Left lung (tissue), 10 donors: ENCODE measurements around the gene PUDP. TPM values are rescaled to one million over a fixed set of nuclear protein-coding genes. Genes with fewer than 3 reads are reported as not detected.
A peak's percentile ranks its signal among the peaks of the same experiment; 100 is the strongest.

Experiments
- ATAC-seq: fragments of 200-7000 bp; cut with Tn5 transposase; one replicate; pipeline ENCODE4 v1.9.1; 2020; ENCODE audit warnings: moderate library complexity
- DNase-seq, 4 donors: peaks; one replicate each; pipeline ENCODE4 v3.0.0-alpha.2; 2013 to 2020
- H3K27ac ChIP-seq, 2 donors: fragments of 200-600 bp; sonication (generic) in 1 of 2; one replicate each; pipeline versions ENCODE4 v1.5.0 to v1.8.0; 2020 to 2021
- H3K27me3 ChIP-seq, 2 donors: fragments of 200-600 bp; sonication (generic) in 1 of 2; one replicate each; pipeline versions ENCODE4 v1.5.0 to v1.8.0; 2020 to 2021
- H3K36me3 ChIP-seq, 2 donors: fragments of 200-600 bp; sonication (generic) in 1 of 2; one replicate each; pipeline versions ENCODE4 v1.5.0 to v1.8.0; 2020 to 2021
- H3K4me1 ChIP-seq, 2 donors: fragments of 200-600 bp; one replicate each; pipeline ENCODE4 v1.8.0; 2021
- H3K4me3 ChIP-seq, 2 donors: fragments of 200-600 bp; sonication (generic) in 1 of 2; one replicate each; pipeline versions ENCODE4 v1.5.0 to v1.8.0; 2020 to 2021; ENCODE audit warnings: mild to moderate bottlenecking in 1 of 2
- H3K9me3 ChIP-seq, 2 donors: fragments of 200-600 bp; sonication (generic) in 1 of 2; one replicate each; pipeline versions ENCODE4 v1.5.0 to v1.8.0; 2020 to 2021
- CTCF ChIP-seq, 2 donors: fragments of 200-600 bp; sonication (generic) in 1 of 2; IDR thresholded peaks; one replicate each; pipeline versions ENCODE4 v1.5.0 to v1.8.0; 2021; ENCODE audit warnings: antibody characterized with exemption in 2 of 2
- intact Hi-C, 2 donors: fragments of 100-400 bp; cut with DNase I; formaldehyde crosslinking; loops; one replicate each; pipeline versions ENCODE4 v1.11.2 to v1.14.2; 2022
- polyA plus RNA-seq, 6 donors: library from polyadenylated mRNA; unstranded; fragments of 120-200 nt; gene quantifications; one replicate each; pipeline ENCODE4 v1.2.1, GENCODE V29; 2013; ENCODE audit not compliant: insufficient read length in 6 of 6
- total RNA-seq, 2 donors: library from RNA; stranded (reverse); fragmentation: NEBNext Ultra II Directional; extraction: Animal tissue kit (Norgen Biotek cat#: 25700); gene quantifications; one replicate each; pipeline ENCODE4 v1.2.1, GENCODE V29; 2021
- donor health status: DM: no; HTN: yes; CAD: no.
- donor health status: DM: no; HTN: no; CAD: no.

Gene PUDP
- total and polyA plus RNA-seq, 8 donors = 9.8 to 26.1 (median 14.1) TPM

- no peaks in the 10 kb centered on the region for H3K36me3 ChIP-seq
- peaks cover 7 to 18% of the 10 kb centered on the region in 2 donors for H3K4me1 ChIP-seq
- H3K27ac ChIP-seq = no peak overlapping the region
- intact Hi-C loops = no loop called here
- no peak overlapping the region for H3K4me3 ChIP-seq
- ATAC-seq = no peak
- no peaks in the 10 kb centered on the region for H3K9me3 ChIP-seq
- no peak for TF ChIP-seq CTCF (IDR thresholded peaks at IDR 0.05)
- DNase-seq = no peak
- H3K27me3 ChIP-seq = no peaks in the 10 kb centered on the region
These were observed 1.5 kb upstream of the PUDP start for GRCh38 chrX:7149411-7149810.

- peaks cover 7 to 18% of the 10 kb centered on the region in 2 donors for H3K4me1 ChIP-seq
- peak; percentile 43 for ATAC-seq
- no peaks in the 10 kb centered on the region for H3K9me3 ChIP-seq
- H3K4me3 ChIP-seq = peak within 1 kb of the TSS; percentile 65 to 96
- no peak for TF ChIP-seq CTCF (IDR thresholded peaks at IDR 0.05)
- peak within 1 kb of the TSS; percentile 87 to 91 for H3K27ac ChIP-seq
- H3K27me3 ChIP-seq = no peaks in the 10 kb centered on the region
- no peaks in the 10 kb centered on the region for H3K36me3 ChIP-seq
- DNase-seq = peak in 3 of 4 donors; percentile 40 to 83 (median 51)
- intact Hi-C loops = no loop called here
These were observed 458 bp downstream of the PUDP start, which contains the start of gene STS for GRCh38 chrX:7147413-7147977. Gene STS, plus strand, starts transcription at chrX:7147712. Its CDS starts 105,488 bp downstream, at chrX:7253200.

- Histone ChIP-seq H3K27me3 (no peaks in the 10 kb centered on the region), H3K4me1 (peaks cover 7 to 18% of the 10 kb centered on the region in 2 donors), H3K36me3 (no peaks in the 10 kb centered on the region), H3K4me3 (peak overlapping the region; percentile 65 to 96), H3K9me3 (no peaks in the 10 kb centered on the region), H3K27ac (peak overlapping the region; percentile 87 to 91)
- DNase-seq (peak in 1 of 4 donors; percentile 39), ATAC-seq (peak; percentile 22)
- intact Hi-C loops = no loop called here
- TF ChIP-seq CTCF (IDR thresholded peaks at IDR 0.05) = no peak
These were observed 1.1 kb downstream of the PUDP start for GRCh38 chrX:7146703-7147412.

GRCh38 chrX:7146020-7146702 is 1.8 kb downstream of the PUDP start:
- intact Hi-C loops = no loop called here
- no peaks in the 10 kb centered on the region for H3K9me3 ChIP-seq
- no peak overlapping the region for H3K4me3 ChIP-seq
- DNase-seq = no peak
- H3K4me1 ChIP-seq = peaks cover 7 to 18% of the 10 kb centered on the region in 2 donors
- no peak for TF ChIP-seq CTCF (IDR thresholded peaks at IDR 0.05)
- ATAC-seq = no peak
- H3K36me3 ChIP-seq = no peaks in the 10 kb centered on the region
- H3K27ac ChIP-seq = peak overlapping the region; percentile 7 to 53
- H3K27me3 ChIP-seq = no peaks in the 10 kb centered on the region

- DNase-seq = no peak
- Histone ChIP-seq H3K4me1 (peaks cover 7 to 18% of the 10 kb centered on the region in 2 donors), H3K27ac (peak overlapping the region; percentile 7 to 53), H3K27me3 (no peaks in the 10 kb centered on the region), H3K9me3 (no peaks in the 10 kb centered on the region), H3K4me3 (no peak overlapping the region), H3K36me3 (no peaks in the 10 kb centered on the region)
- ATAC-seq = no peak
- TF ChIP-seq CTCF (IDR thresholded peaks at IDR 0.05) = no peak
- intact Hi-C loops = no loop called here
These were observed 2.5 kb downstream of the PUDP start for GRCh38 chrX:7145454-7145853.
